Activated naive CD8-positive, alpha-beta T cell treated with anti-CD3 and anti-CD28 coated beads for 36 hours (primary cell): Measurements from ENCODE around the gene SYCE1. TPM values are rescaled to one million over a fixed set of nuclear protein-coding genes. Genes with fewer than 3 reads are reported as not detected.
"Not testable (repeated sequence)": the region's sequence is repeated elsewhere in the genome, so short reads cannot be mapped to it uniquely, and the experiment has no call there.

Source experiments
- DNase-seq: peaks from one replicate; pipeline ENCODE4 v3.0.0; 2021
- H3K27ac Mint-ChIP-seq: one replicate; pipeline ENCODE4 v1.8.0; 2022; ENCODE audit warnings: mild to moderate bottlenecking, moderate library complexity, mixed read lengths
- H3K27me3 Mint-ChIP-seq: one replicate; pipeline ENCODE4 v1.8.0; 2022; ENCODE audit warnings: mild to moderate bottlenecking, mixed read lengths
- H3K36me3 Mint-ChIP-seq: one replicate; pipeline ENCODE4 v1.8.0; 2021; ENCODE audit warnings: mild to moderate bottlenecking, mixed read lengths
- H3K4me1 Mint-ChIP-seq: one replicate; pipeline ENCODE4 v1.8.0; 2021; ENCODE audit warnings: mixed read lengths
- H3K4me3 Mint-ChIP-seq: one replicate; pipeline ENCODE4 v1.8.0; 2022; ENCODE audit warnings: mild to moderate bottlenecking, moderate library complexity, mixed read lengths
- H3K9me3 Mint-ChIP-seq: one replicate; pipeline ENCODE4 v1.8.0; 2022; ENCODE audit warnings: mixed read lengths
- total RNA-seq, 2 experiments: library from RNA; stranded (reverse); gene quantifications; one replicate each; pipeline ENCODE4 v1.2.3, GENCODE V29; 2021

Gene SYCE1
- total RNA-seq, 2 experiments from 2014 or later: 1.4 to 1.6 TPM

- peaks cover 63% of the 10 kb centered on the region for H3K27me3 Mint-ChIP-seq
- no peak overlapping the region for H3K27ac Mint-ChIP-seq
- H3K36me3 Mint-ChIP-seq: no peaks in the 10 kb centered on the region
- H3K9me3 Mint-ChIP-seq: no peaks in the 10 kb centered on the region
- DNase-seq: no peak
- no peak overlapping the region for H3K4me3 Mint-ChIP-seq
- H3K4me1 Mint-ChIP-seq: peaks cover 14% of the 10 kb centered on the region
Measured at GRCh38 chr10:133530506-133530905, 34.9 kb downstream of the SYCE1 start.

DNA sequence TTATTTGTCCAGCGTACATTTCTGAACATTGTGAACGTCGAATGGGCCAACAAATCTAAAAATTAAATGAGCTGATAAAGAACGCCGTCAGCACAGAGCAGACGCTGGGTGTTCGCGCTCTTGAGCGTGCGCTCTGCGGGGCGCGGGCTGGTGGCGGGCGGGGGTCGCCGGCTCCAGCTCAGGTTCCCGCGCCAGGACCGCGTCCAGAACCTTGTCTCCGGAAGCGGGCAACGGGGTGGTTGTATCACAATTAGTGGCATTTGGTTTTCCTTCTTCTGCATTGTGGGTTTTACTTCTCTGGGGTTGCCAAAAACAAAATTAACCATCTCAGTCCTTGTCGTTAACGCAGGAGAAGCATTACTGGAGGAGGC lies 35.8 kb downstream of the SYCE1 start:
- Mint-ChIP-seq H3K27me3 (peaks cover 67% of the 10 kb centered on the region), H3K27ac (no peak overlapping the region), H3K4me1 (peaks cover 14% of the 10 kb centered on the region), H3K4me3 (peak overlapping the region; percentile 72), H3K9me3 (no peaks in the 10 kb centered on the region), H3K36me3 (no peaks in the 10 kb centered on the region)
- DNase-seq: no peak

DNA sequence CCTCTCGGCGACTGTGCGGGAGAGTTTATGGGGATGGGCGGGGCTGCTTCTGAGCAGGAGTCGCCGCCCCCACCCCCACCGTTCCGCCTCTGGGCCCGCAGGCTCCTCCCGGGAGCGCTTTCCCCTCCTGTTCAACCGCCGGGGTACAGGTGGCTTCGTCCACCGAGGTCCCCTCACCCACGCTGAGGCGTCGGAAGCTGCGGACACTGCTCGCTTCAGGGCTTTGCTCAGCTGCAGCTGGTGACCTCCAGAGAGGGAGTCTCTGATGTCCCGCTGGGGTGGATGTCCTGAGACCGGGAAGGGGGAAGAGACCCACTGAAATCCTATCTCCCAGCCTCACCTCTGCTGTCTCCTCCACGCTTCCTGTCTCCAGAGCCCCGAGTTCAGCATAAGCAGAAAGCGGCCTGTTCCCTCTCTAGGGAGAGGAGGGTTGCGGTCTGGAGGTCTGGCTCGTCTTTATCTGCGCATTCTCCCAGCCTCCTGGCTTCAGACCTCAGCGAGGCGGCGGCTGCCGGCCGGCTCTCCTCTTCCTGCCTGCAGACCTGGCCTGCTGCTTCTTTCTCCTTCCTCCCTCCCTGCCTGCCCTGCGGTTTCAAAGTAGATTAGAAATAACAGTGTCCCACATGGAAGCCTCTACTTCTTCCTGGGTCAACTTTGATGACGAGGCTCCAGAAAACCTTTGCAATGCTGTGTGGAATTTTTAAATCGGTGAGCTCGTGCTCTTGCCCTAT lies 36.4 kb downstream of the SYCE1 start:
- Mint-ChIP-seq H3K4me3 (peak overlapping the region; percentile 72), H3K36me3 (no peaks in the 10 kb centered on the region), H3K27ac (no peak overlapping the region), H3K9me3 (no peaks in the 10 kb centered on the region), H3K4me1 (peaks cover 14% of the 10 kb centered on the region), H3K27me3 (peaks cover 67% of the 10 kb centered on the region)
- no peak for DNase-seq

DNA sequence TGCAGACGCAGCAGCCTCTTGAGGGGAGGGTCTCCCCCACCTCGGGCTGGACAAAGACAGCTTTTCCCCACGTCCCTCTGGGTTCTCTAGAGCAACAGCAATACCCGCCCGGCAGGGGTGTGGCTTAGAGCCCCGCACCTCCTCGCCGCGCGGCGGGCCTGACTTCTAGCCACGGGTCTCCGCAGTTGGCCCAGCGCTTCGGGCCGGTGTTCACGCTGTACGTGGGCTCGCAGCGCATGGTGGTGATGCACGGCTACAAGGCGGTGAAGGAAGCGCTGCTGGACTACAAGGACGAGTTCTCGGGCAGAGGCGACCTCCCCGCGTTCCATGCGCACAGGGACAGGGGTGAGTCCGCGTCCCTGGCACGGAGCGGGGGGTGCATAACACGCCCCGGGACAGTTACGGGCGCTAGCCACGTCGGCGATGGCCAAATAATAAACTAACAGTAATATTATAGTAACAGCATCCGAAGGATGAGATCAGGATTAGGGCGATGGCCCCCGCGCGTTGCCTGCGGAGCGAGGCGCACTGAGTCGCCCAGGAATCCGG lies 37.0 kb downstream of the SYCE1 start:
- Mint-ChIP-seq H3K27ac (no peak overlapping the region), H3K27me3 (peaks cover 68% of the 10 kb centered on the region), H3K9me3 (peaks cover 2% of the 10 kb centered on the region), H3K36me3 (no peaks in the 10 kb centered on the region), H3K4me1 (peaks cover 14% of the 10 kb centered on the region), H3K4me3 (peak overlapping the region; percentile 48)
- no peak for DNase-seq

DNA sequence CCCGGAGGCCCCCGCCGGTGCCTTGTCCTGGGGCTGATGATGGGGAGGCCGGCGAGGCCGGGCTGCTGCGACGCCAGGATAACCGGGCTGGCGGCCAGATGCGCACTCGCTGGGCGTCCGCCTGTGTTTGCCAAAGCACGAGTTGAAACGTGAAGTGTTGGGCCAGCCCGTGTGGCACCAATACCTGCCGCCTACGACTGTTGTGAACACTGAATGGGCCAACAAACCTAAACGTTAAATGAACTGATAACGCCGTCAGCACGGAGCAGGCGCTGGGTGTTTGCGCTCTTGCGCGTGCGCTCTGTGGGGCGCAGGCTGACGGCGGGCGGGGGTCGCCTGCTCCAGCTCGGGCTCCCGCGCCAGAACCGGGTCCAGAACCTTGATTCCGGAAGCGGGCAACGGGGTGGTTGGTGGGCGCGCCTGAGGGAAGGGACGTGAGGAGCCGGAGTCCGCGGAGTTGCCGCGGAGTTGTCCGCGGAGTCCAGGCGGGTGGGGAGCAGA lies 37.6 kb downstream of the SYCE1 start:
- Mint-ChIP-seq H3K27me3 (peaks cover 69% of the 10 kb centered on the region), H3K9me3 (peaks cover 6% of the 10 kb centered on the region), H3K4me1 (peaks cover 14% of the 10 kb centered on the region), H3K4me3 (peak overlapping the region; percentile 10), H3K27ac (no peak overlapping the region), H3K36me3 (no peaks in the 10 kb centered on the region)
- DNase-seq: no peak

- no peak within 1 kb of the TSS for H3K27ac Mint-ChIP-seq
Measured at GRCh38 chr10:133526957-133527588, 38.3 kb downstream of the SYCE1 start, which contains the start of gene CYP2E1. Gene CYP2E1 (plus strand): TSS chr10:133527363. CDS start chr10:133527396, 33 bp downstream.

GRCh38 chr10:133525444-133525843 lies 39.9 kb downstream of the SYCE1 start:
- DNase-seq: no peak
- peaks cover 65% of the 10 kb centered on the region for H3K27me3 Mint-ChIP-seq
- peaks cover 12% of the 10 kb centered on the region for H3K9me3 Mint-ChIP-seq
- no peak overlapping the region for H3K4me3 Mint-ChIP-seq
- no peaks in the 10 kb centered on the region for H3K36me3 Mint-ChIP-seq
- peaks cover 19% of the 10 kb centered on the region for H3K4me1 Mint-ChIP-seq
- H3K27ac Mint-ChIP-seq: no peak overlapping the region

More at GRCh38 chr10:133526957-133527588, 38.3 kb downstream of the SYCE1 start, which contains the start of gene CYP2E1:
- H3K4me3 Mint-ChIP-seq: peak within 1 kb of the TSS; percentile 10
- peaks cover 75% of the 10 kb centered on the region for H3K27me3 Mint-ChIP-seq
- no peak for DNase-seq
- H3K36me3 Mint-ChIP-seq: no peaks in the 10 kb centered on the region
- peaks cover 10% of the 10 kb centered on the region for H3K9me3 Mint-ChIP-seq
- H3K4me1 Mint-ChIP-seq: peaks cover 14% of the 10 kb centered on the region

DNA sequence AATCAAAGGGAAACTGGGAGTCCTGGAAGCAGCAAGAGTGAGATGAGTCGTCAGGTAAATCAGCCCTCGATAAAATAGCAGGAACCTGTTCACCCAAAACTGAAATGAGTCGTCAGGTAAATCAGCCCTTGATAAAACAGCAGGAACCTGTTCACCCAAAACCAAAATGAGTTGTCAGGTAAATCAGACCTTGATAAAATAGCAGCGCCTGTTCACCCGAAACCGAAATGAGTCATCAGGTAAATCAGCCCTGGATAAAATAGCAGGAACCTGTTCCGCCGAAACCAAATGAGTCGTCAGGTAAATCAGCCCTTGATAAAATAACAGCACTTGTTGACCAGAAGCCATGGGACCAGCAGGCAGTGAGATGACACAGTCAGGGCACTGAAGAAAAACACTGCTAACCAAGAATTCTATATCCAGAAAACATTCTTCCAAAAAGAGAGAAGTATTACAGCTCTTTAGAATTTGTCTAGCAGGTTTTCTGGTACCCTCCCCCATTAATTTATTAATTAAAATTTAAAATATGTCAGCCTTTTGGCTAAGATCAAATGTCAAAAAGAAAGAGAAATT lies 41.7 kb downstream of the SYCE1 start:
- Mint-ChIP-seq H3K4me1 (peaks cover 13% of the 10 kb centered on the region), H3K36me3 (no peaks in the 10 kb centered on the region), H3K27me3 (peaks cover 48% of the 10 kb centered on the region), H3K9me3 (peaks cover 12% of the 10 kb centered on the region), H3K27ac (no peak overlapping the region), H3K4me3 (no peak overlapping the region)
- no peak for DNase-seq

- peaks cover 10% of the 10 kb centered on the region for H3K4me1 Mint-ChIP-seq
- H3K36me3 Mint-ChIP-seq: no peaks in the 10 kb centered on the region
- H3K9me3 Mint-ChIP-seq: peaks cover 12% of the 10 kb centered on the region
- H3K27ac Mint-ChIP-seq: peak overlapping the region; percentile 20
- DNase-seq: peak; percentile 94
- H3K4me3 Mint-ChIP-seq: peak overlapping the region; percentile 67
- H3K27me3 Mint-ChIP-seq: peaks cover 24% of the 10 kb centered on the region
Measured at GRCh38 chr10:133520193-133520738, 45.1 kb downstream of the SYCE1 start.

GRCh38 chr10:133518517-133518916 lies 46.9 kb downstream of the SYCE1 start:
- H3K4me3 Mint-ChIP-seq, H3K4me1 Mint-ChIP-seq, DNase-seq, H3K36me3 Mint-ChIP-seq, H3K27ac Mint-ChIP-seq: not testable (repeated sequence)
- Mint-ChIP-seq H3K27me3 (peaks cover 22% of the 10 kb centered on the region), H3K9me3 (peaks cover 11% of the 10 kb centered on the region)

DNA sequence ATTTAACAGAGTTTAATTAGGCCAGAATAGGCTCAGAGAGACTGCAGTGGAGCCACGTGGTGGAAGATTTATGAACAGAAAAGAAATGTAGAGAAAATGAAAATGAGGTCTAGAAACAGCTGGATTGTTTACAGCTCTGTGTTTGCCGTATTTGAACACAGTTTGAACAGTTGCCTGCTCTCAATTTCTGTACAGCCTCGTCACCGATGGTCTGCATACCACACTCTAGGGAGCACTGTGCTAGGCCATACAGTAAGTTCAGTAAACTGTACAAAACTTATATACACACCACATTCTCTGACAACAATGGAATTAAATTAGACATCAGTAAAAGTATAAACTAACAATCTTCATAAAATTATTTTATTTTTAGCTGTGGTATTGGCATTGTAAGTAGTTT lies 49.3 kb downstream of the SYCE1 start:
- H3K27ac Mint-ChIP-seq: no peak overlapping the region
- peaks cover 10% of the 10 kb centered on the region for H3K4me1 Mint-ChIP-seq
- no peaks in the 10 kb centered on the region for H3K36me3 Mint-ChIP-seq
- peaks cover 10% of the 10 kb centered on the region for H3K27me3 Mint-ChIP-seq
- no peak for DNase-seq
- H3K4me3 Mint-ChIP-seq: no peak overlapping the region
- no peaks in the 10 kb centered on the region for H3K9me3 Mint-ChIP-seq

GRCh38 chr10:133515471-133515870 lies 49.9 kb downstream of the SYCE1 start:
- H3K9me3 Mint-ChIP-seq: no peaks in the 10 kb centered on the region
- no peak overlapping the region for H3K4me3 Mint-ChIP-seq
- H3K4me1 Mint-ChIP-seq: peaks cover 5% of the 10 kb centered on the region
- no peaks in the 10 kb centered on the region for H3K36me3 Mint-ChIP-seq
- H3K27me3 Mint-ChIP-seq: peaks cover 10% of the 10 kb centered on the region
- H3K27ac Mint-ChIP-seq: no peak overlapping the region
- DNase-seq: no peak

- peaks cover 6% of the 10 kb centered on the region for H3K9me3 Mint-ChIP-seq
- peaks cover 13% of the 10 kb centered on the region for H3K27me3 Mint-ChIP-seq
- DNase-seq: no peak
- H3K36me3 Mint-ChIP-seq: peaks cover 1% of the 10 kb centered on the region
- no peak overlapping the region for H3K4me3 Mint-ChIP-seq
- no peak overlapping the region for H3K27ac Mint-ChIP-seq
- no peaks in the 10 kb centered on the region for H3K4me1 Mint-ChIP-seq
Measured at GRCh38 chr10:133511907-133512528, 53.4 kb downstream of the SYCE1 start.

DNA sequence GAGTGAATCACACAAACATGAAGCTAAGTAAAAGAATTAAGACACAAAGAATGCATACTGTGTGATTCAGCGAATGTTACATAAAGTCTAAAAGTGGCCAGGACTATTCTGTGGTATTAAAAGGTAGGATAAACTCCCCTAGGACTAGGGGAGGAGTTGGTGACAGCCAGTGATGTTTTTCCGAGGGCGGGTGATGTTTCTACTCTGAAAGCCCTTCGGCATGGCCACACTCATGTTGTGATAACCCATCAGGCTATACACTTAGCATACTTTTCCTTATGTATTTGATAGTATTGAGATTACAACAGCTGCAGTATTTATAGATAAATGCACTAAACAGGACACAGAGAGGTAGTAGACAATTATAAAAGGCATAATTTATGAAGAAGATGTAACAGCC lies 54.0 kb downstream of the SYCE1 start:
- Mint-ChIP-seq H3K4me3 (no peak overlapping the region), H3K9me3 (peaks cover 6% of the 10 kb centered on the region), H3K36me3 (peaks cover 1% of the 10 kb centered on the region), H3K27me3 (peaks cover 13% of the 10 kb centered on the region), H3K4me1 (no peaks in the 10 kb centered on the region), H3K27ac (no peak overlapping the region)
- no peak for DNase-seq
